NCI-H146 treated with DMSO at 0.1 percent for 48 hours (cell line): ENCODE results near the gene ALOXE3.

Experiments
- DNase-seq: peaks from one replicate; lab custom pipeline; 2025; ENCODE audit not compliant: unreplicated experiment; lab: John Stamatoyannopoulos, UW

The ALOXE3 gene

DNA sequence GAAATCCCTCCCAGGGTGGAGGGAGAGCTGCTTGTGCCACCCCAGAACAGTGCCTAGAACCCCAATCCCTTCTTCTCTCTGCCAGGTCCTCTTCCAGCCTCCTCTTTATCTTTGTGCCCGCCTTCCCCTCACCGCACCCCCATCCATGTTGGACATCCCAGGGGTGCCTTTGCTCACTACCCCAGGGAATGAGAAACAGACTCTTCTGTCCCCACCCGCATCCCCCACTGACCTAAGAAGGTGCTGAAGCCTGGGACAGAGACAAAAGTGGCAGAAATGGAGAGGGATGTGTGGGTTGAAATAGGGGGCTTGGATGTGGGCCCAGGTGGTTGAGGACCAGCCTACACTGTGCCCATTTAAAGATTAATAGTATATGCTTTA, 62.5 kb downstream of the ALOXE3 start:
- no peak for DNase-seq

DNA sequence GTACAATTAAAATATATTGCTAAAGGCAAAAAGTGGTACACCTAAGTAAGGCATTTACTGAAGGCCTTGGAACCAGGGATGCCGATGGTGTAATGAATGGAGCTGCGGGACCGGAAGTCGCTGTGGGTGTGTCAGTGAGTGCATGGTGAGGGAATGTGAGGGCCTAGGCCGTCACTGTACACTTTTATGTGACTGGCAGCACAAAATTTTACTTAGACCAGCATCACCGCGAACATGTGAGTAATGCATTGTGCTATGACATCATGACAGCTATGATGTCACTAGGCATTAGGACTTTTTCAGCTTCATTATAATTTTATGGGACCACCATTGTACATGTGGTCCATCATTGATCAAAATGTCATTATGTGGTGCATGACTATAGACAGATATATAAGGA, 64.7 kb downstream of the ALOXE3 start:
- DNase-seq = no peak

DNA sequence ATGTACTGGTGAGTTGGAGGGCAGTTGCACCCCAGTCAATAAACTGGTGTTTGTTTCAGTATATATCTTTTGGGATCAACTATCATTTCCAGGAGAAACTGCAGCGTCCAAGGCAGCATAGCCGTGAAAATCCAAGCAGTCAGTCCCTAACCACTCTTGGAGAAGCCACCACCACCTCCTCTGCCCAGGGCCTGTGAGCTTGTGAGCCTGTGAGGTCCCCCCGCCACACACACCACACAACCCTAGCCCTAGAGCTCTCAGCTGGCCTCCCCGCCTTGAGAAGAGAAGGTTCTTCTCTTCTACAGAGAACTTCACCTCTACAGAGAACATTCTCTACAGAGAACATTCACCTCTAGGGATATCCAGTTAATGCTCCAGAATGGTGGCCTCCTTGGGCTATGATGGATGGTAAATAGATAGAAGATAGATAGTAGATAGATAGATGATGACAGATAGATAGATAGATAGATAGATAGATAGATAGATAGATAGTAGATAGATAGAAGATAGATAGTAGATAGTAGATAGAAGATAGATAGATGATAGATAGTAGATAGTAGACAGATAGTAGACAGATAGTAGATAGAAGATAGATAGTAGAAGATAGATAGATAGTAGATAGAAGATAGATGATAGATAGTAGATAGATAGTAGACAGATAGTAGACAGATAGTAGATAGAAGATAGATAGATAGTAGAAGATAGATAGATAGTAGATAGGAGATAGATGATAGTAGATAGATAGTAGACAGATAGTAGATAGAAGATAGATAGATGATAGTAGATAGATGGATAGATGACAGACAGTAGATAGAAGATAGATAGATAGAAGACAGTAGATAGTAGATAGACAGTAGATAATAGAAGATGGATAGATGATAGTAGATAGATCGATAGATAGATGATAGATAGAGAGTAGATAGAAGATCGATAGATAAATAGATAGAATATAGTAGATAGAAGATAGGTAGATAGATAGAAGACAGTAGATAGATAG, 65.8 kb downstream of the ALOXE3 start:
- no peak for DNase-seq

DNA sequence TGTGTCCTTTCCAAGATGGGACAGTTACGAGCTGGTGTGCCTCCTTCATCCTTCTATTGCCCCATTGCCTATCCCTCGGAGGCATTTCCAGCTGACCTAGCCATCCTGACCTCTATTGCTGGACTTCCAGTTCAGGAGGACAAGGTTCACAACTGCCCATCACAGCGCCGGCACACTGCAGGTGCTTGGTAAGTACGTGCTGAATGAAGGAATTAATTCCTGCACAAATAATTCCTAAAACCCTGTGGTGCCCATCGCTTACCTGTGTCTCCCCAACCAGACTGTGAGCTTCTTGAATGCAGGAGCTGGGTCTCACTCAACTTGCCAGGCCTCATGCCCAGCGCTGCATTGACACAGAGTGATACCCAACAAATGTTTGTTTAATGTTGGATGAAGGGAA, 66.5 kb downstream of the ALOXE3 start:
- DNase-seq = no peak

DNA sequence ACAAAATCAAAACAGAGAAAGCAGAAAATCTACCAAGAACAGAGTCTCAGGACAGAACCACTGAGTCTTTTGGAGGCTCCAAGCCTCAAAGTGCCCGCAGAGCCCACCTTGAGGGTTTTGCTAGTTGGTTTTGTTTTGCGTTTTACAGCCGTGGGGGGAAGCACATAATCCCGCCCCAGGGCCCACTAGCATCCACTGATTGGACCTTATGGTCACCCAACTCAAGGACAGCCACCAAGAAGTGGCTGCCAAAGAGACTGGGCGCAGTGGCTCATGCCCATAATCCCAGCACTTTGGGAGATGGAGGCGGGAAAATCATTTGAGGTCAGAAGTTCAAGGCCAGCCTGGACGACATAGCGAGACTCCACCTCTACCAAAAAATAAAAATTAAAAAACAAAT, 69.6 kb downstream of the ALOXE3 start:
- no peak for DNase-seq

DNA sequence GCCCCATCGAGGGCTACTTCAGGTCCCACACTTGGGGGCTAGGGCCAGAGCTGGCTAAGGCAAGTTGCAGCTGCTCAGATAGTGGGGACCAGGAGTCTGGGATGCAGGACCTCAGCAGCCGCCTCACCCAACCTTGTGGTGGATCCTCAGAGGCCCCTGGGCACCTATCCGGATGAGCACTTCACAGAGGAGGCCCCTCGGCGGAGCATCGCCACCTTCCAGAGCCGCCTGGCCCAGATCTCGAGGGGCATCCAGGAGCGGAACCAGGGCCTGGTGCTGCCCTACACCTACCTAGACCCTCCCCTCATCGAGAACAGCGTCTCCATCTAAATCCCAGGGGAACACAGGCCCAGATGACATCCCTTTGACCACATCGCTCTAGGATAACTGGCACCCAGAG, 70.1 kb downstream of the ALOXE3 start:
- DNase-seq = no peak

DNA sequence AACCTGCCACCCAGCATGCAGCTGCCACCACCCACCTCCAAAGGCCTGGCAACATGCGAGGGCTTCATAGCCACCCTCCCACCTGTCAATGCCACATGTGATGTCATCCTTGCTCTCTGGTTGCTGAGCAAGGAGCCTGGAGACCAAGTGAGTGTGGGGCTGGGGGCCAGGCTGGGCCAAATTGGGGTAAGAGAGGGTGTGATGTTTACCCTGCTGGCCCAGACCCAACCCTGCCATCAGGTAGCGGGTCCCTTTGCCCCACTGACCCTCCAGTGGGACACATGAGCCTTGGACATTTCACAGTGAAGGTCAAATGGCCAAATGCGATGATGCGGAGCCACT, 70.6 kb downstream of the ALOXE3 start:
- no peak for DNase-seq

DNA sequence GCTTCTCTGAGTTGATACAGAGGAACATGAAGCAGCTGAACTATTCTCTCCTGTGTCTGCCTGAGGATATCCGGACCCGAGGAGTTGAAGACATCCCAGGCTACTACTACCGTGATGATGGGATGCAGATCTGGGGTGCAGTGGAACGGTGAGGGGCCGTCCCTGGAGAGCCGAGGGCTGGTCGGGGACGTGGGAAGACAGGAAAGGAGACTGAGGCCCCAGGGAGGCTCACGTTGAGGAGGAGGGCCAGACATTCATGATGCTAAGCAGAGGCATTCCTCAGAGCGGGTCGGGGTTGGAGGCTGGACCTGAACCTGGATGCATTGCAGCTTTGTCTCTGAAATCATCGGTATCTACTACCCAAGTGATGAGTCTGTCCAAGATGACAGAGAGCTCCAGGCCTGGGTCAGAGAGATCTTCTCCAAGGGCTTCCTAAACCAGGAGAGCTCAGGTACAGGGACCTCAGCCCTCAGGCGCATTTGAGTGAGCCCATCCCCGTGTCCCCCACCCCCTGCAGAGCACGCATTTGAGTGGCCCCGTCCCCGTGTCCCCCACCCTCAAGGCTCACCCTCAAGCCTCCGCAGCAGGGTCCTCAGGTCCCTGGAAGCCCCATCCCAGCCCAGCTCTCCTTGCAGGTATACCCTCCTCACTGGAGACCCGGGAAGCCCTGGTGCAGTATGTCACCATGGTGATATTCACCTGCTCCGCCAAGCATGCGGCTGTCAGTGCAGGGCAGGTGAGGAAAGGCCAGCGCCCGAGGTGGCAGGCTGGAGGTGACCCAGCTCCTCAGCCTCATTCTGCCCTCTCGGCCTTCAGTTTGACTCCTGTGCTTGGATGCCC, 71.2 kb downstream of the ALOXE3 start:
- no peak for DNase-seq

DNA sequence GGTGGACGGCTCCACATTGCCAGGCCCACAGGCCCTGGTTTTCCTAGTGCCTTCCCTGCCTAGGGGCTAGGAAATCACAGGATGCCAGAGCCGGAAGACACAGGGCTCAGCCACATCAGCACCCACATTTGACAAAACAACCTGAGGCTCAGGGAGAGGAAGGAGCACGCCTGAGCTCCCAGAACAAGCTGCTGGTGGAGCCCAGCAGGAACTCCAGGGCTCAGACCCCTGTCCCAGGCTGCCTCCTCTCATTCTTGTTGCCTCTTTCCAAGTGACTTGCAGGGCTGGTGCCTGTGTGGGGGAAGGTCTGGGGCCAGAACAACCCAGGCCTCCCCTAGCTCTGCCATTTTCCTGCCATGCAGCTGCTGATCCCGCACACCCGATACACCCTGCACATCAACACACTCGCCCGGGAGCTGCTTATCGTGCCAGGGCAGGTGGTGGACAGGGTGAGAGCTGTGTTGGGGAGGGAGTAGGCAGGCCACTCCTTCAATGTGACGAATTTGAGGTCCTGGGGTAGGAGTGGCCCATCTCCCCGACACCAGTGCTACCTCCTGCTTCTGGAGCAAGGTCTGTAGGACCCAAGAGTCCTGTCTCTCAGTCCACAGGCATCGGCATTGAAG, 71.9 kb downstream of the ALOXE3 start:
- no peak for DNase-seq
